ENCODE measurements around the gene PKNOX2. TPM values are rescaled to one million over a fixed set of nuclear protein-coding genes. Genes with fewer than 3 reads are reported as not detected.

PKNOX2 gene
- total and polyA plus RNA-seq, 2 of the 8 experiments (the other 6 are each of a cell fraction or from before 2014, with no cell fraction given), result 2.0 TPM

GRCh38 chr11:125227151-125227550 is 62.6 kb downstream of the PKNOX2 start:
- CTCF ChIA-PET (ENCODE audit: partially characterized antibody), result interaction anchor here (1.0 to 2.2 kb wide), 4 partner anchors 9 to 119 kb away, joined by 3 to 8 read pairs (median 4); no protein-coding TSS in a partner anchor

More at GRCh38 chr11:125227151-125227550, 62.6 kb downstream of the PKNOX2 start:
- H3K9me3 ChIP-seq (ENCODE audit: insufficient read depth in 2 of 2, low read depth in 1 of 2, low read length in 1 of 2), result no peaks in the 10 kb centered on the region
- H3K4ac ChIP-seq (replicated peaks; ENCODE audit: insufficient read length, low read depth, low read length), result no peak overlapping the region
- H2AK5ac ChIP-seq (ENCODE audit: low read depth, low read length), result no peak overlapping the region
- POLR2A ChIA-PET (ENCODE audit: partially characterized antibody), result interaction anchor here (1.1 kb wide), 1 partner anchor 11 kb away, joined by 3 read pairs; no protein-coding TSS in a partner anchor
- no peak overlapping the region for H4K5ac ChIP-seq (ENCODE audit: insufficient read length, low read depth, low read length)
- H4K8ac ChIP-seq (ENCODE audit: extremely low read depth, insufficient read depth, low read length), result no peak overlapping the region
- no peaks in the 10 kb centered on the region; a peak in 1 of 7 replicates for H3K27me3 ChIP-seq (replicated peaks in 1 of 4; ENCODE audit: control insufficient read depth in 3 of 4, extremely low read depth in 1 of 4, insufficient read depth in 3 of 4, low read length in 3 of 4)
- no peak overlapping the region for H2BK15ac ChIP-seq (ENCODE audit: low read length)
- no peak overlapping the region for H2AFZ ChIP-seq (ENCODE audit: low read length)
- peaks cover 3% of the 10 kb centered on the region; the same call in 1 of the 2 replicates for H3K79me1 ChIP-seq (ENCODE audit: low read depth, low read length)
- H2BK120ac ChIP-seq (replicated peaks; ENCODE audit: low read depth, low read length), result no peak overlapping the region
- H3K4me3 ChIP-seq (ENCODE audit: extremely low read depth in 1 of 4, insufficient read depth in 2 of 4, low read depth in 3 of 4, low read length in 4 of 4), result no peak overlapping the region
- no peak overlapping the region for H4K91ac ChIP-seq (replicated peaks; ENCODE audit: insufficient read length, low read length)
- H3K56ac ChIP-seq (replicated peaks; ENCODE audit: insufficient read length, low read depth, low read length), result no peak overlapping the region
- H3K14ac ChIP-seq (ENCODE audit: insufficient read length), result no peak overlapping the region
- 87% methylated on average over 5 of the region's 5 CpGs; no CpG with 5 or more reads in 1 of the 2 experiments for WGBS, 2 experiments (ENCODE audit: extremely low coverage in 1 of 2, insufficient coverage in 1 of 2, insufficient read length in 1 of 2, insufficient replicate concordance in 2 of 2, low coverage in 1 of 2, low lambda C conversion rate in 2 of 2, missing lambda C conversion rate in 1 of 2)
- H3K4me2 ChIP-seq (ENCODE audit: insufficient read depth in 1 of 2, low read depth in 2 of 2, low read length in 2 of 2), result no peak overlapping the region
- H3K23me2 ChIP-seq (ENCODE audit: low read depth, low read length), result peaks cover 4% of the 10 kb centered on the region; the same call in 1 of the 2 replicates
- H2BK5ac ChIP-seq (ENCODE audit: low read depth, low read length), result no peak overlapping the region
- no peak overlapping the region for H3K18ac ChIP-seq (ENCODE audit: extremely low read depth, low read length)
- H2BK20ac ChIP-seq (ENCODE audit: low read length), result no peak overlapping the region
- no peak overlapping the region for H3K27ac ChIP-seq (ENCODE audit: low read depth, low read length)
- H3K4me1 ChIP-seq (replicated peaks in 1 of 4; ENCODE audit: control insufficient read depth in 3 of 4, insufficient read depth in 4 of 4, low read length in 3 of 4), result peaks cover 7 to 26% (median 18%) of the 10 kb centered on the region in 4 experiments
- no peaks in the 10 kb centered on the region; a peak in 1 of 4 replicates for H3K79me2 ChIP-seq (ENCODE audit: control insufficient read depth in 1 of 2, insufficient read depth in 2 of 2, low read length in 2 of 2)
- no peak for TF ChIP-seq SIN3A (conservative IDR thresholded peaks at IDR 0.05 in 1 of 2, IDR thresholded peaks at IDR 0.05 in 1 of 2; ENCODE audit: low read depth in 1 of 2, low read length in 2 of 2)
- TF ChIP-seq RAD21 (IDR thresholded peaks at IDR 0.05 in 1 of 2, conservative IDR thresholded peaks at IDR 0.05 in 1 of 2; ENCODE audit: low read depth in 2 of 2, low read length in 2 of 2), result no peak
- no peak for TF ChIP-seq CREB1 (IDR thresholded peaks at IDR 0.05)
- no peak for TF ChIP-seq SP4 (IDR thresholded peaks at IDR 0.05; ENCODE audit: low read length)
- no peak for TF ChIP-seq EZH2 (IDR thresholded peaks at IDR 0.05; ENCODE audit: low read depth, low read length, severe bottlenecking)
- no peak for TF ChIP-seq CHD2 (IDR thresholded peaks at IDR 0.05; ENCODE audit: low read length)
- no peak for TF ChIP-seq SP1 (IDR thresholded peaks at IDR 0.05; ENCODE audit: low read depth, low read length)
- no peak for TF ChIP-seq ATF3 (IDR thresholded peaks at IDR 0.05; ENCODE audit: insufficient read depth, low read depth, low read length)
- no peak for TF ChIP-seq CBX8 (IDR thresholded peaks at IDR 0.05; ENCODE audit: borderline replicate concordance, low read depth, low read length)
- FAIRE-seq, result no peak
- H3K23ac ChIP-seq (ENCODE audit: insufficient read length), result no peak overlapping the region
- peaks cover 0 to 2% of the 10 kb centered on the region in 2 experiments for H4K20me1 ChIP-seq (replicated peaks in 1 of 2; ENCODE audit: control insufficient read depth in 1 of 2, insufficient read depth in 2 of 2, low read length in 2 of 2)
- no peak overlapping the region for H3K9ac ChIP-seq (replicated peaks in 1 of 4; ENCODE audit: extremely low read depth in 1 of 4, low read depth in 3 of 4, low read length in 3 of 4)
- no peak for DNase-seq (ENCODE audit: low read depth in 1 of 2, low spot score in 2 of 2)
- no peaks in the 10 kb centered on the region for H3K36me3 ChIP-seq (ENCODE audit: control insufficient read depth in 2 of 4, insufficient read depth in 4 of 4, low read length in 3 of 4)
- H2BK12ac ChIP-seq (ENCODE audit: low read depth, low read length), result 0 out of 2 replicates have a peak overlapping the region, but pooled peaks have one; percentile 2

All from H1 (cell line).